H1 (cell line): ENCODE measurements around the gene IYD. TPM values are rescaled to one million over a fixed set of nuclear protein-coding genes. Genes with fewer than 3 reads are reported as not detected.

Experiments used
- ASH2L ChIP-seq: fragments of 200-600, 300-600 bp; sonication (generic); IDR thresholded peaks from one replicate; pipeline ENCODE4 v1.7.1; 2017; ENCODE audit warnings: low read length
- EGR1 ChIP-seq: IDR thresholded peaks from 2 replicates; pipeline ENCODE4 v1.6.1; 2011; ENCODE audit warnings: low read depth, low read length, borderline replicate concordance
- FOSL1 ChIP-seq: IDR thresholded peaks from 2 replicates; pipeline ENCODE4 v1.6.1; 2011; ENCODE audit warnings: mild to moderate bottlenecking, low read depth, low read length, moderate library complexity; ENCODE audit not compliant: insufficient read depth
- HDAC6 ChIP-seq: IDR thresholded peaks from one replicate; pipeline ENCODE4 v1.7.1; 2012; ENCODE audit warnings: low read depth, mild to moderate bottlenecking, inconsistent platforms, low read length, moderate library complexity
- SP1 ChIP-seq: IDR thresholded peaks from 2 replicates; pipeline ENCODE4 v1.6.1; 2011; ENCODE audit warnings: low read depth, low read length
- SP4 ChIP-seq: IDR thresholded peaks from 2 replicates; pipeline ENCODE4 v1.6.1; 2012; ENCODE audit warnings: low read length, inconsistent platforms
- USF2 ChIP-seq: IDR thresholded peaks from 2 replicates; pipeline ENCODE4 v1.6.1; 2011; ENCODE audit warnings: low read length, improper control_type of control experiment
- polyA plus RNA-seq, 7 experiments: library from polyadenylated mRNA; depleted of rRNA in 3 of 7; stranded (reverse) in 5 of 7; unstranded in 2 of 7; fragments of >200 nt in 5 of 7; fragments of 200-250 nt in 2 of 7; gene quantifications; 1 replicate in 5 of 7; 2 replicates in 1 of 7; 4 replicates in 1 of 7; pipeline versions ENCODE4 v1.2.1 to v1.2.3, GENCODE V29; 2011 to 2013; ENCODE audit warnings: missing spikeins in 2 of 7, mixed read lengths in 2 of 7
- total RNA-seq: library from RNA; stranded (reverse); fragmentation: NEBNext Ultra II Directional; extraction: Animal tissue kit (Norgen Biotek cat#: 25700); gene quantifications from 2 replicates; pipeline ENCODE4 v1.2.1, GENCODE V29; 2021

Gene IYD
- total and polyA plus RNA-seq, 2 of the 8 experiments (the other 6 are each of a cell fraction or from before 2014, with no cell fraction given): not detected

- TF ChIP-seq USF2: no peak
- no peak for TF ChIP-seq SP1
- no peak for TF ChIP-seq EGR1
- no peak for TF ChIP-seq SP4
- no peak for TF ChIP-seq ASH2L
- TF ChIP-seq HDAC6: no peak
- no peak for TF ChIP-seq FOSL1
Observed at GRCh38 chr6:150426198-150426597, 57.4 kb downstream of the IYD start (continued).
